Activated CD8-positive, alpha-beta T cell treated with anti-CD3 and anti-CD28 coated beads, Interleukin-2, amount 10 ng/mL, durations not matched to agents 7 days and 5 days (primary cell): ENCODE results near the gene SUB1. TPM values are rescaled to one million over a fixed set of nuclear protein-coding genes. Genes with fewer than 3 reads are reported as not detected.
A peak's percentile ranks its signal among the peaks of the same experiment; 100 is the strongest.

Experiments
- ATAC-seq: fragments of 150-1000 bp; cut with Tn5 transposase; one replicate; pipeline ENCODE4 v1.10.0; 2021; ENCODE audit warnings: moderate library complexity
- CTCF ChIA-PET: fragments of 350-600 bp; sonication (Branson Sonifier 250); formaldehyde crosslinking; loops from one replicate; lab custom pipeline; 2021; ENCODE audit warnings: antibody characterized with exemption; lab: Charles Lee
- POLR2A ChIA-PET: fragments of 350-600 bp; sonication (Branson Sonifier 250); formaldehyde crosslinking; loops from one replicate; lab custom pipeline; 2021; ENCODE audit warnings: antibody characterized with exemption; lab: Charles Lee
- DNase-seq: peaks from one replicate; pipeline ENCODE4 v3.0.0-alpha.2; 2020
- H3K27ac Mint-ChIP-seq: one replicate; pipeline ENCODE4 v1.8.0; 2021; ENCODE audit warnings: mild to moderate bottlenecking, mixed read lengths
- H3K27me3 Mint-ChIP-seq: one replicate; pipeline ENCODE4 v1.8.0; 2021; ENCODE audit warnings: low read depth, mixed read lengths
- H3K36me3 Mint-ChIP-seq: one replicate; pipeline ENCODE4 v1.8.0; 2021; ENCODE audit warnings: low read depth, mixed read lengths
- H3K4me1 Mint-ChIP-seq: one replicate; pipeline ENCODE4 v1.8.0; 2021; ENCODE audit warnings: low read depth, mixed read lengths
- H3K4me3 Mint-ChIP-seq: one replicate; pipeline ENCODE4 v1.8.0; 2021; ENCODE audit warnings: mild to moderate bottlenecking, mixed read lengths
- H3K9me3 Mint-ChIP-seq: one replicate; pipeline ENCODE4 v1.8.0; 2022; ENCODE audit warnings: mixed read lengths; ENCODE audit not compliant: insufficient read depth
- total RNA-seq, 2 experiments: library from RNA; stranded (reverse); gene quantifications; one replicate each; pipeline ENCODE4 v1.2.3, GENCODE V29; 2021

SUB1 gene
- total RNA-seq, 2 experiments from 2014 or later, result 352 to 377 TPM

GRCh38 chr5:32602906-32603305, 17.5 kb downstream of the SUB1 start:
- ATAC-seq (no peak), DNase-seq (no peak)
- ChIA-PET POLR2A (no interaction called here), CTCF (no interaction called here)
- Mint-ChIP-seq H3K27ac (no peak overlapping the region), H3K4me1 (peaks cover 8% of the 10 kb centered on the region), H3K36me3 (peaks cover 63% of the 10 kb centered on the region), H3K4me3 (no peak overlapping the region), H3K27me3 (no peaks in the 10 kb centered on the region), H3K9me3 (no peaks in the 10 kb centered on the region)

- peaks cover 49% of the 10 kb centered on the region for H3K36me3 Mint-ChIP-seq
- no peaks in the 10 kb centered on the region for H3K9me3 Mint-ChIP-seq
- POLR2A ChIA-PET, result no interaction called here
- peak overlapping the region; percentile 19 for H3K27ac Mint-ChIP-seq
- no peaks in the 10 kb centered on the region for H3K27me3 Mint-ChIP-seq
- ATAC-seq (peak; percentile 29), DNase-seq (no peak)
- CTCF ChIA-PET, result interaction anchor here (1.5 kb wide), 1 partner anchor 115 kb away, joined by 5 read pairs; no protein-coding TSS in a partner anchor
- H3K4me3 Mint-ChIP-seq, result no peak overlapping the region
- H3K4me1 Mint-ChIP-seq, result peaks cover 2% of the 10 kb centered on the region
Measured at GRCh38 chr5:32604800-32605765, 19.7 kb downstream of the SUB1 start.

- peaks cover 2% of the 10 kb centered on the region for H3K4me1 Mint-ChIP-seq
- DNase-seq, result no peak
- no peak overlapping the region for H3K4me3 Mint-ChIP-seq
- H3K36me3 Mint-ChIP-seq, result peaks cover 46% of the 10 kb centered on the region
- no peaks in the 10 kb centered on the region for H3K9me3 Mint-ChIP-seq
- ChIA-PET POLR2A (no interaction called here), CTCF (interaction anchor here (1.5 kb wide), 1 partner anchor 115 kb away, joined by 5 read pairs; no protein-coding TSS in a partner anchor)
- ATAC-seq, result peak; percentile 30
- no peaks in the 10 kb centered on the region for H3K27me3 Mint-ChIP-seq
- no peak overlapping the region for H3K27ac Mint-ChIP-seq
Measured at GRCh38 chr5:32605766-32606152, 20.4 kb downstream of the SUB1 start.

- no peaks in the 10 kb centered on the region for H3K27me3 Mint-ChIP-seq
- POLR2A ChIA-PET, result no interaction called here
- no peak for DNase-seq
- no peak overlapping the region for H3K4me3 Mint-ChIP-seq
- peaks cover 10% of the 10 kb centered on the region for H3K36me3 Mint-ChIP-seq
- no peaks in the 10 kb centered on the region for H3K9me3 Mint-ChIP-seq
- H3K27ac Mint-ChIP-seq, result no peak overlapping the region
- CTCF ChIA-PET, result interaction anchor here (0.8 to 3.4 kb wide), 9 partner anchors 14 to 381 kb away, joined by 3 to 49 read pairs (median 4); no protein-coding TSS in a partner anchor
- H3K4me1 Mint-ChIP-seq, result peaks cover 3% of the 10 kb centered on the region
- no peak for ATAC-seq
Measured at GRCh38 chr5:32612134-32612888, 27.0 kb downstream of the SUB1 start.

- Mint-ChIP-seq H3K27me3 (no peaks in the 10 kb centered on the region), H3K9me3 (no peaks in the 10 kb centered on the region), H3K4me1 (peaks cover 3% of the 10 kb centered on the region), H3K27ac (no peak overlapping the region), H3K4me3 (no peak overlapping the region), H3K36me3 (peaks cover 7% of the 10 kb centered on the region)
- ATAC-seq (peak; percentile 70), DNase-seq (peak; percentile 87)
- CTCF ChIA-PET, result interaction anchor here (0.7 to 3.4 kb wide), 11 partner anchors 15 to 381 kb away, joined by 3 to 49 read pairs (median 5); no protein-coding TSS in a partner anchor
- POLR2A ChIA-PET, result no interaction called here
Measured at GRCh38 chr5:32613050-32613672, 27.8 kb downstream of the SUB1 start.

GRCh38 chr5:32615236-32615635, 29.9 kb downstream of the SUB1 start:
- H3K9me3 Mint-ChIP-seq, result no peaks in the 10 kb centered on the region
- peaks cover 3% of the 10 kb centered on the region for H3K4me1 Mint-ChIP-seq
- H3K27ac Mint-ChIP-seq, result no peak overlapping the region
- no peaks in the 10 kb centered on the region for H3K27me3 Mint-ChIP-seq
- ATAC-seq (no peak), DNase-seq (no peak)
- H3K36me3 Mint-ChIP-seq, result no peaks in the 10 kb centered on the region
- ChIA-PET POLR2A (no interaction called here), CTCF (interaction anchor here (0.8 kb wide), 1 partner anchor 124 kb away, joined by 3 read pairs; no protein-coding TSS in a partner anchor)
- H3K4me3 Mint-ChIP-seq, result no peak overlapping the region

GRCh38 chr5:32618962-32619361, 33.6 kb downstream of the SUB1 start:
- Mint-ChIP-seq H3K36me3 (no peaks in the 10 kb centered on the region), H3K27ac (no peak overlapping the region), H3K4me3 (no peak overlapping the region), H3K9me3 (no peaks in the 10 kb centered on the region), H3K27me3 (no peaks in the 10 kb centered on the region), H3K4me1 (no peaks in the 10 kb centered on the region)
- ChIA-PET POLR2A (no interaction called here), CTCF (interaction anchor here (0.6 to 0.9 kb wide), 2 partner anchors 130 to 478 kb away, joined by 3 to 6 read pairs; no protein-coding TSS in a partner anchor)
- no peak for DNase-seq
- no peak for ATAC-seq

- ChIA-PET CTCF (interaction anchor here (1.6 kb wide), 1 partner anchor 132 kb away, joined by 5 read pairs; no protein-coding TSS in a partner anchor), POLR2A (no interaction called here)
- no peak overlapping the region for H3K4me3 Mint-ChIP-seq
- no peak for ATAC-seq
- H3K27me3 Mint-ChIP-seq, result no peaks in the 10 kb centered on the region
- no peaks in the 10 kb centered on the region for H3K9me3 Mint-ChIP-seq
- no peaks in the 10 kb centered on the region for H3K36me3 Mint-ChIP-seq
- H3K4me1 Mint-ChIP-seq, result no peaks in the 10 kb centered on the region
- DNase-seq, result no peak
- H3K27ac Mint-ChIP-seq, result no peak overlapping the region
Measured at GRCh38 chr5:32621256-32621655, 35.9 kb downstream of the SUB1 start.

GRCh38 chr5:32625106-32625505, 39.7 kb downstream of the SUB1 start:
- peak; percentile 1 for DNase-seq
- ChIA-PET POLR2A (no interaction called here), CTCF (no interaction called here)
- ATAC-seq, result no peak
- H3K4me1 Mint-ChIP-seq, result no peaks in the 10 kb centered on the region
- H3K4me3 Mint-ChIP-seq, result no peak overlapping the region
- H3K9me3 Mint-ChIP-seq, result no peaks in the 10 kb centered on the region
- H3K27me3 Mint-ChIP-seq, result no peaks in the 10 kb centered on the region
- no peak overlapping the region for H3K27ac Mint-ChIP-seq
- no peaks in the 10 kb centered on the region for H3K36me3 Mint-ChIP-seq

- ATAC-seq (no peak), DNase-seq (peak; percentile 5)
- no peak overlapping the region for H3K27ac Mint-ChIP-seq
- H3K4me1 Mint-ChIP-seq, result no peaks in the 10 kb centered on the region
- CTCF ChIA-PET, result no interaction called here
- H3K4me3 Mint-ChIP-seq, result no peak overlapping the region
- no peaks in the 10 kb centered on the region for H3K27me3 Mint-ChIP-seq
- POLR2A ChIA-PET, result no interaction called here
- no peaks in the 10 kb centered on the region for H3K9me3 Mint-ChIP-seq
- no peaks in the 10 kb centered on the region for H3K36me3 Mint-ChIP-seq
Measured at GRCh38 chr5:32625547-32625946, 40.2 kb downstream of the SUB1 start.

- ChIA-PET POLR2A (no interaction called here), CTCF (no interaction called here)
- ATAC-seq, result no peak
Measured at GRCh38 chr5:32627219-32627870, 42.0 kb downstream of the SUB1 start.

More at GRCh38 chr5:32627219-32627870, 42.0 kb downstream of the SUB1 start:
- DNase-seq, result no peak
- Mint-ChIP-seq H3K27ac (no peak overlapping the region), H3K9me3 (no peaks in the 10 kb centered on the region), H3K4me1 (no peaks in the 10 kb centered on the region), H3K27me3 (no peaks in the 10 kb centered on the region), H3K4me3 (no peak overlapping the region), H3K36me3 (no peaks in the 10 kb centered on the region)
